ENCODE measurements around the gene CYFIP1. TPM values are rescaled to one million over a fixed set of nuclear protein-coding genes. Genes with fewer than 3 reads are reported as not detected.

The CYFIP1 gene
- 122 and 123 TPM in 2 replicates for total RNA-seq (2013; cell fraction: nucleolus; rRNA removed)
- 34.4 and 36.4 TPM in 2 replicates for total RNA-seq (2014; rRNA removed)
- total RNA-seq (2014; rRNA removed; fragmentation: Illumina TruSeq; extraction: Trizol) = 22.0 and 25.7 TPM in 2 replicates
- total RNA-seq (2021) = 43.7 and 51.3 TPM in 2 replicates
- 16.4 TPM for polyA plus RNA-seq (2011; ENCODE audit: low read depth)
- polyA plus RNA-seq (2011; rRNA removed) = 38.8 and 46.2 TPM in 2 replicates
- polyA plus RNA-seq (2011; cell fraction: cytosol; rRNA removed) = 48.3 and 55.8 TPM in 2 replicates
- 64.5 and 71.0 TPM in 2 replicates for polyA plus RNA-seq (2011; cell fraction: nucleus; rRNA removed)
- polyA plus RNA-seq (2012) = 21.1 and 29.0 TPM in 2 replicates
- 16.9 and 22.7 TPM in 2 replicates for polyA plus RNA-seq (2014; fragmentation: Illumina TruSeq; extraction: Trizol)
- polyA plus RNA-seq (2014; fragmentation: Nextera tagmentation; extraction: Ambion mirVana) = 1 to 10 TPM; 3.5 to 5.7 TPM
- 25.6 and 25.9 TPM in 2 replicates for polyA plus RNA-seq (2014; rRNA removed)
- polyA plus RNA-seq (2016; fragmentation: Nextera tagmentation; extraction: Ambion mirVana) = 10 to 100 TPM; 30.7 to 33.4 TPM
- polyA minus RNA-seq (2011; rRNA and poly(A)+ RNA removed) = 78.5 and 79.4 TPM in 2 replicates
- 14.1 and 19.8 TPM in 2 replicates for polyA minus RNA-seq (2011; cell fraction: cytosol; rRNA and poly(A)+ RNA removed)
- 22.1 and 35.2 TPM in 2 replicates for polyA minus RNA-seq (2011; cell fraction: nucleus; rRNA and poly(A)+ RNA removed)
- Bru-seq, nascent RNA = percentile 70 among the genes with signal in this experiment
- BruChase-seq, experiment 1, labeled RNA remaining after a 6-hour chase = percentile 83 among the genes with signal in this experiment
- BruChase-seq, experiment 2, labeled RNA remaining after a 2-hour chase = percentile 75 among the genes with signal in this experiment
- long read RNA-seq, experiment 1, full-length matches to known transcripts = 6 of 12 reads
- long read RNA-seq, experiment 1, partial matches to known transcripts = 4 of 12 reads
- long read RNA-seq, experiment 1, other reads (novel, unspliced or antisense) = 2 of 12 reads
- long read RNA-seq, experiment 2, full-length matches to known transcripts = 6 of 68 reads
- long read RNA-seq, experiment 2, partial matches to known transcripts = 50 of 68 reads
- long read RNA-seq, experiment 2, other reads (novel, unspliced or antisense) = 12 of 68 reads

- ChIA-PET CTCF (no interaction called here), POLR2A (interaction anchor here (0.9 kb wide), 1 partner anchor 141 kb away, joined by 4 read pairs; no protein-coding TSS in a partner anchor), RAD21 (ENCODE audit: unreplicated experiment) (interaction anchor here (0.9 kb wide), 1 partner anchor 55 kb away, joined by 4 read pairs; no protein-coding TSS in a partner anchor), SMC1A (ENCODE audit: uncharacterized antibody, unreplicated experiment) (interaction anchor here (0.6 to 1.0 kb wide), 2 partner anchors 19 to 20 kb away, joined by 3 to 5 read pairs; no protein-coding TSS in a partner anchor)
- Histone ChIP-seq H4K20me1 (ENCODE audit: control insufficient read depth, insufficient read depth) (peaks cover 3% of the 10 kb centered on the region), H3K27ac (ENCODE audit: control insufficient read depth, insufficient read depth) (no peak within 1 kb of the TSS), H3K36me3 (ENCODE audit: control insufficient read depth in 2 of 2, insufficient read depth in 2 of 2, low read length in 1 of 2) (no peaks in the 10 kb centered on the region), H3K9me3 (replicated peaks; ENCODE audit: control insufficient read depth, insufficient read depth, low read length) (no peaks in the 10 kb centered on the region), H3K4me2 (ENCODE audit: control insufficient read depth, insufficient read depth) (peak within 1 kb of the TSS; percentile 90), H3K4me3 (peak within 1 kb of the TSS; percentile 98), H3K27me3 (replicated peaks in 1 of 2; ENCODE audit: control insufficient read depth in 2 of 2, insufficient read depth in 2 of 2, low read length in 1 of 2) (no peaks in the 10 kb centered on the region), H2AFZ (ENCODE audit: control insufficient read depth, low read depth, low read length) (peak within 1 kb of the TSS; percentile 92), H3K4me1 (ENCODE audit: control insufficient read depth, insufficient read depth, low read length) (peaks cover 4% of the 10 kb centered on the region; the same call in 1 of the 2 replicates), H3K79me2 (ENCODE audit: control insufficient read depth, insufficient read depth, low read length) (peaks cover 15% of the 10 kb centered on the region), H3K9ac (ENCODE audit: control insufficient read depth, insufficient read depth, low read length) (peak within 1 kb of the TSS; percentile 68)
- peak; percentile 76 for ATAC-seq
- no TSS peak for BruUV-seq (replicated peaks)
- no peak for DNase-seq (ENCODE audit: low read depth, low spot score)
- intact Hi-C loops (cut with micrococcal nuclease; ENCODE audit: unreplicated experiment) = no loop called here
- FAIRE-seq = no peak
- under 1% methylated on average over 74 of the region's 93 CpGs for WGBS (ENCODE audit: insufficient coverage, insufficient replicate concordance, low lambda C conversion rate, missing lambda C conversion rate)
- in situ Hi-C loops (cut with MboI) = no loop called here
- TF ChIP-seq NFXL1 (IDR thresholded peaks at IDR 0.05; ENCODE audit: borderline replicate concordance) (peak; percentile 92), NR2F1 (conservative IDR thresholded peaks at IDR 0.05) (peak; percentile 53; the same call in 1 of the 2 replicates), PRDM15 (CRISPR knock-in tag; IDR thresholded peaks at IDR 0.05) (no peak), ZNF274 (IDR thresholded peaks at IDR 0.05; ENCODE audit: insufficient read depth, insufficient read length) (no peak), POLR2A (IDR thresholded peaks at IDR 0.05; ENCODE audit: low read depth, low read length) (peak; percentile 57), IKZF1 (conservative IDR thresholded peaks at IDR 0.05) (peak; percentile 80), EGR1 (IDR thresholded peaks at IDR 0.05; ENCODE audit: borderline replicate concordance in 1 of 2, low read depth in 2 of 2, low read length in 2 of 2) (no peak), BRCA1 (IDR thresholded peaks at IDR 0.05; ENCODE audit: low read depth, low read length) (no peak), DPF2 (IDR thresholded peaks at IDR 0.05) (peak; percentile 68; the same call in 1 of the 2 replicates), HDAC6 (IDR thresholded peaks at IDR 0.05; ENCODE audit: unreplicated experiment) (peak; percentile 53), ZNF384 (IDR thresholded peaks at IDR 0.05; ENCODE audit: borderline replicate concordance, low read depth, low read length) (no peak), NRF1 (conservative IDR thresholded peaks at IDR 0.05; ENCODE audit: low read depth, low read length) (no peak), CREM (IDR thresholded peaks at IDR 0.05; ENCODE audit: low read depth) (no peak), NFIC (IDR thresholded peaks at IDR 0.05; ENCODE audit: low read depth, low read length) (no peak), GATAD2B (conservative IDR thresholded peaks at IDR 0.05; ENCODE audit: low read depth) (peak; percentile 81), ZNF217 (IDR thresholded peaks at IDR 0.05) (0 out of 2 replicates have a peak, but pooled peaks have one; percentile 21)
Measured at GRCh38 chr15:22980189-22981050, at the start of gene CYFIP1. Gene CYFIP1 (minus strand): TSS chr15:22980368. CDS start chr15:22947285, 33,083 bp downstream.

Data from GM12878 (cell line).